Stimulated activated CD8-positive, alpha-beta memory T cell treated with anti-CD3 and anti-CD28 coated beads, Interleukin-4, amount 100 ng/mL, for 1 hour (primary cell): ENCODE data around the gene TLE1.

ENCODE experiments used
- DNase-seq, 2 donors: peaks; one replicate each; pipeline ENCODE4 v3.0.0-alpha.2; 2020; ENCODE audit warnings: low read depth in 2 of 2, low spot score in 1 of 2

TLE1 gene

GRCh38 chr9:81579381-81579780, 110.0 kb downstream of the TLE1 start:
- DNase-seq = no peak

GRCh38 chr9:81578606-81579005, 110.7 kb downstream of the TLE1 start:
- DNase-seq = no peak

- no peak for DNase-seq
These were observed 113.4 kb downstream of the TLE1 start for GRCh38 chr9:81575956-81576355.

- DNase-seq = no peak
These were observed 114.9 kb downstream of the TLE1 start for GRCh38 chr9:81574405-81574804.

GRCh38 chr9:81573415-81574321, 115.7 kb downstream of the TLE1 start:
- DNase-seq = no peak

- no peak for DNase-seq
These were observed 119.3 kb downstream of the TLE1 start for GRCh38 chr9:81570083-81570482.

GRCh38 chr9:81566074-81566698, 123.2 kb downstream of the TLE1 start:
- DNase-seq = no peak

GRCh38 chr9:81565609-81566008, 123.7 kb downstream of the TLE1 start:
- no peak for DNase-seq

- no peak for DNase-seq
These were observed 124.2 kb downstream of the TLE1 start for GRCh38 chr9:81565144-81565543.

GRCh38 chr9:81564632-81565031, 124.7 kb downstream of the TLE1 start:
- no peak for DNase-seq

GRCh38 chr9:81563739-81564138, 125.6 kb downstream of the TLE1 start:
- no peak for DNase-seq

GRCh38 chr9:81563020-81563407, 126.3 kb downstream of the TLE1 start:
- no peak for DNase-seq

GRCh38 chr9:81562231-81563019, 126.9 kb downstream of the TLE1 start:
- DNase-seq = no peak

- no peak for DNase-seq
These were observed 128.3 kb downstream of the TLE1 start for GRCh38 chr9:81560851-81561732.

- DNase-seq = no peak
These were observed 129.6 kb downstream of the TLE1 start for GRCh38 chr9:81559709-81560108.

GRCh38 chr9:81559197-81559596, 130.2 kb downstream of the TLE1 start:
- no peak for DNase-seq

GRCh38 chr9:81558091-81558830, 131.1 kb downstream of the TLE1 start:
- no peak for DNase-seq

- DNase-seq = no peak
These were observed 131.8 kb downstream of the TLE1 start for GRCh38 chr9:81557452-81558090.

GRCh38 chr9:81556923-81557322, 132.4 kb downstream of the TLE1 start:
- DNase-seq = no peak

GRCh38 chr9:81552581-81552991, 136.8 kb downstream of the TLE1 start:
- no peak for DNase-seq
